Duodenal mucosa (tissue), 2 donors: Measurements from ENCODE around the gene MAD1L1.

Experiments used
- H3K27ac ChIP-seq: one replicate; pipeline ENCODE4 v1.7.0; 2013; ENCODE audit warnings: low read depth, low read length
- H3K27me3 ChIP-seq, 2 donors: one replicate each; pipeline ENCODE4 v1.7.0; 2013; ENCODE audit warnings: low read length in 2 of 2, control low read depth in 1 of 2; ENCODE audit not compliant: insufficient read depth in 2 of 2, control insufficient read depth in 1 of 2
- H3K36me3 ChIP-seq, 2 donors: one replicate each; pipeline ENCODE4 v1.7.0; 2013; ENCODE audit warnings: low read length in 2 of 2, control low read depth in 1 of 2; ENCODE audit not compliant: insufficient read depth in 2 of 2, control insufficient read depth in 1 of 2
- H3K4me1 ChIP-seq, 2 donors: one replicate each; pipeline ENCODE4 v1.7.0; 2013; ENCODE audit warnings: low read length in 2 of 2, control low read depth in 1 of 2; ENCODE audit not compliant: insufficient read depth in 2 of 2, control insufficient read depth in 1 of 2
- H3K4me3 ChIP-seq, 2 donors: one replicate each; pipeline ENCODE4 v1.7.0; 2013; ENCODE audit warnings: low read length in 2 of 2, low read depth in 1 of 2
- H3K9ac ChIP-seq, 2 donors: one replicate each; pipeline ENCODE4 v1.7.0; 2013; ENCODE audit warnings: low read length in 2 of 2, low read depth in 1 of 2
- H3K9me3 ChIP-seq, 2 donors: one replicate each; pipeline ENCODE4 v1.7.0; 2013; ENCODE audit warnings: low read length in 2 of 2, control low read depth in 1 of 2; ENCODE audit not compliant: control insufficient read depth in 1 of 2

Gene MAD1L1

GRCh38 chr7:2081526-2082135 is 151.1 kb downstream of the MAD1L1 start:
- Histone ChIP-seq H3K4me1 (no peaks in the 10 kb centered on the region), H3K4me3 (no peak overlapping the region), H3K27me3 (no peaks in the 10 kb centered on the region), H3K9ac (no peak overlapping the region), H3K27ac (no peak overlapping the region), H3K36me3 (peaks cover 0 to 14% of the 10 kb centered on the region in 2 donors), H3K9me3 (no peaks in the 10 kb centered on the region)

GRCh38 chr7:2080477-2080876 is 152.3 kb downstream of the MAD1L1 start:
- Histone ChIP-seq H3K4me3 (no peak overlapping the region), H3K36me3 (peaks cover 0 to 20% of the 10 kb centered on the region in 2 donors), H3K9ac (no peak overlapping the region), H3K9me3 (no peaks in the 10 kb centered on the region), H3K27me3 (no peaks in the 10 kb centered on the region), H3K4me1 (no peaks in the 10 kb centered on the region), H3K27ac (no peak overlapping the region)

- H3K9ac ChIP-seq: no peak overlapping the region
- H3K4me3 ChIP-seq: no peak overlapping the region
- H3K27me3 ChIP-seq: no peaks in the 10 kb centered on the region
- peaks cover 0 to 20% of the 10 kb centered on the region in 2 donors for H3K36me3 ChIP-seq
- no peak overlapping the region for H3K27ac ChIP-seq
- H3K4me1 ChIP-seq: no peaks in the 10 kb centered on the region
- H3K9me3 ChIP-seq: no peaks in the 10 kb centered on the region
Observed at GRCh38 chr7:2080060-2080387, 152.7 kb downstream of the MAD1L1 start.

- Histone ChIP-seq H3K27ac (no peak overlapping the region), H3K9me3 (no peaks in the 10 kb centered on the region), H3K27me3 (no peaks in the 10 kb centered on the region), H3K36me3 (peaks cover 0 to 20% of the 10 kb centered on the region in 2 donors), H3K4me3 (no peak overlapping the region), H3K4me1 (no peaks in the 10 kb centered on the region), H3K9ac (no peak overlapping the region)
Observed at GRCh38 chr7:2079332-2080059, 153.2 kb downstream of the MAD1L1 start.

GRCh38 chr7:2078899-2079298 is 153.8 kb downstream of the MAD1L1 start:
- Histone ChIP-seq H3K27ac (no peak overlapping the region), H3K4me1 (no peaks in the 10 kb centered on the region), H3K27me3 (no peaks in the 10 kb centered on the region), H3K9ac (no peak overlapping the region), H3K9me3 (no peaks in the 10 kb centered on the region), H3K4me3 (no peak overlapping the region), H3K36me3 (peaks cover 0 to 16% of the 10 kb centered on the region in 2 donors)

- Histone ChIP-seq H3K27ac (no peak overlapping the region), H3K4me3 (no peak overlapping the region), H3K27me3 (no peaks in the 10 kb centered on the region), H3K4me1 (no peaks in the 10 kb centered on the region), H3K9me3 (no peaks in the 10 kb centered on the region), H3K36me3 (peaks cover 0 to 9% of the 10 kb centered on the region in 2 donors), H3K9ac (no peak overlapping the region)
Observed at GRCh38 chr7:2076649-2077064, 156.1 kb downstream of the MAD1L1 start.

- no peaks in the 10 kb centered on the region for H3K4me1 ChIP-seq
Observed at GRCh38 chr7:2075811-2076210, 156.9 kb downstream of the MAD1L1 start.

GRCh38 chr7:2074691-2075090 is 158.1 kb downstream of the MAD1L1 start:
- H3K9ac ChIP-seq: no peak overlapping the region
- H3K27me3 ChIP-seq: no peaks in the 10 kb centered on the region
- no peak overlapping the region for H3K4me3 ChIP-seq
- no peaks in the 10 kb centered on the region for H3K4me1 ChIP-seq
- no peak overlapping the region for H3K27ac ChIP-seq
- H3K9me3 ChIP-seq: no peaks in the 10 kb centered on the region
- H3K36me3 ChIP-seq: peaks cover 0 to 9% of the 10 kb centered on the region in 2 donors

More at GRCh38 chr7:2075811-2076210, 156.9 kb downstream of the MAD1L1 start:
- Histone ChIP-seq H3K36me3 (peaks cover 0 to 9% of the 10 kb centered on the region in 2 donors), H3K9ac (no peak overlapping the region), H3K27me3 (no peaks in the 10 kb centered on the region), H3K27ac (no peak overlapping the region), H3K4me3 (no peak overlapping the region), H3K9me3 (no peaks in the 10 kb centered on the region)

GRCh38 chr7:2072798-2073197 is 159.9 kb downstream of the MAD1L1 start:
- no peak overlapping the region for H3K27ac ChIP-seq
- no peaks in the 10 kb centered on the region for H3K4me1 ChIP-seq
- peaks cover under 1 to 19% of the 10 kb centered on the region in 2 donors for H3K36me3 ChIP-seq
- H3K27me3 ChIP-seq: no peaks in the 10 kb centered on the region
- H3K4me3 ChIP-seq: no peak overlapping the region
- no peaks in the 10 kb centered on the region for H3K9me3 ChIP-seq
- no peak overlapping the region for H3K9ac ChIP-seq

- Histone ChIP-seq H3K9ac (no peak overlapping the region), H3K27me3 (no peaks in the 10 kb centered on the region), H3K36me3 (peaks cover 4 to 22% of the 10 kb centered on the region in 2 donors)
Observed at GRCh38 chr7:2072042-2072441, 160.7 kb downstream of the MAD1L1 start.

More at GRCh38 chr7:2072042-2072441, 160.7 kb downstream of the MAD1L1 start:
- no peaks in the 10 kb centered on the region for H3K4me1 ChIP-seq
- H3K27ac ChIP-seq: no peak overlapping the region
- no peaks in the 10 kb centered on the region for H3K9me3 ChIP-seq
- no peak overlapping the region for H3K4me3 ChIP-seq
